GM04503 (cell line): ENCODE data around the gene MYBPC3.

Experiments
- DNase-seq: peaks from one replicate; pipeline ENCODE4 v3.0.0-alpha.2; 2012; ENCODE audit warnings: low read depth

Gene MYBPC3

DNA sequence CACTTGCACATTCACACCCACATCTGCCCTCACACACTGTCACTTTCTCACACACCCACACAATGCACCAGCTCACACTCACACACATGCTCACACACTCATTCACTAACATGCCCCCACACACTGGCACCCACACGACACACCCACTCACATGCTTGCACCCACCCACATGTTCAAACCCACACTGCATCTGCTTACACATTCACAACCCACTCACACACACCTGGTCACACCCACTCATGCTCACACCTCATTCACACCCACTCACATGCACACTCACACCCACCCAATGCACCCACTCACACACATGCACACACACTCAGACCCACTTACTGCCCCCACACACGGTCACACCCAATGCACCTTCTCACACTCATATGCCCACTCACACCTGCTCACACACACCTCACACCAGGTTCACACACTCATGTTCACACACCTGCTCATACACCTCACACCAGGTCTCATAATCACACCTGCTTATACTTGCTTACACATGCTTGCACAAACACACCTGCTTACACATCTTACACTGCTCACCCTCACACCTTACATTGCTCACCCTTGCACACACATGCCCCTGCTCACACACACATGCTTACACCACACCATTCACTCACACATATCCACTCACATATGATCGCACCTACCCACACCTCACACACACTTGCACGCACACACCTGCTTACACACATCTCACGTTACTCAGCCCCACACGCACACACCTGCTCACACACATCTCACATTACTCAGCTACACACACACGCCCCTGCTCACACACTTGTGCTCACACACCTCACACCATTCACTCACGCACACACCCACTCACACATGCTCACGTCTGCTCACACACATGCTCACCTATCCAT lies 3.9 kb upstream of the MYBPC3 start:
- DNase-seq: no peak

DNA sequence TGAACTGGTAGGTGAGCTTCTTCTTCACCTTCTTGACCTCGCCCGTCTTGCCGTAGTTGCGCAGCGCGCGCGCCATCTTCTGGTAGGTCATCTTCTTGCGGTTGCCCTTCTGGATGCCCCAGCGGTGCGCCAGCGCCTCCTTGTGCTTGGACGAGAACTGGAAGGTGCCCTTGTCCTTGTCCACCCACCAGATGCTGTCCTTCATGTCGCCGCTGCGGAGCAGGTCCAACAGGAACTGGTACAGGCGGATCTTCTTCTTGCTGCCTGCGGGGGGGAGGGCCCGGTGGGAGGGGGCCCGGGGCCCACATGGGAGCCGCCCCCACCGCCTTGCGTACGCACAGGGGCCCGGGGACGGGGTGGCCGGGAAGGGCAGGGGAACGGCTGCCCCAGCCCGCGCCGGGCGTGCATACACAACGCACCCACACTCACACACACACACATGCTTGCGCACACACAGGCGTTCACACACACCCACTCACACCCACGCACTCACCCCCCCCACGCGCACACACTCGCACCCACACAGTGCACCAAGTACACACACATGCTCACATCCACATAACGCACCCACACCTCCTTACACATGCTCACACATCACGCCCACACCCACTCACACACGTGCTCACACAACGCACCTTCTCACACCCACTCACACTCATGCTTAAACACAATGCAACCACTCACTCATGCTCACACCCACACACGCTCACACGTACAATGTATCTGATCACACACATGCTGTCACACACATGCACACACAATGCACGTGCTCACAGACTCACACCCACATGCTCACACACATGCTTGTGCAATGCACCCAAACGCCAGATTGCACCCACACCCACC lies 3.0 kb upstream of the MYBPC3 start:
- DNase-seq: peak; percentile 39

DNA sequence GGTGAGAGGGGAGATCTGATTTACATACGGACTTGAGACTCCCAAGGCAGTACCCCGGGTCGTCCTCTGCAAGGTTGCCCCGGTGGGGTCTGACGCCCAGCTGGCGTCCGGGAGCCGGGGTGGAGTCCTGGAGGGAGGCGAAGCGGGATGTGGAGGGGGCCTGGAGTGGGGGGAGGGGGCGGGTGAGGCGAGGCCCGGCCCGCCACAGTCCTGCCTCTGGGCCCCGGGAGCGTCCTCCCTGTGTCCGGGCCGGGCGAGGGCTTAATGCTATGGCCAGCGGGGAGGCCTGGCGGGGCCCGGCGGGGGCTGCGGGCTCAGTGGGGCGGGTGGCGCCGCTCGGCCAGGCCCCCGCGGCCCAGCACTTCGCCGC lies 2.4 kb upstream of the MYBPC3 start:
- DNase-seq: no peak

DNA sequence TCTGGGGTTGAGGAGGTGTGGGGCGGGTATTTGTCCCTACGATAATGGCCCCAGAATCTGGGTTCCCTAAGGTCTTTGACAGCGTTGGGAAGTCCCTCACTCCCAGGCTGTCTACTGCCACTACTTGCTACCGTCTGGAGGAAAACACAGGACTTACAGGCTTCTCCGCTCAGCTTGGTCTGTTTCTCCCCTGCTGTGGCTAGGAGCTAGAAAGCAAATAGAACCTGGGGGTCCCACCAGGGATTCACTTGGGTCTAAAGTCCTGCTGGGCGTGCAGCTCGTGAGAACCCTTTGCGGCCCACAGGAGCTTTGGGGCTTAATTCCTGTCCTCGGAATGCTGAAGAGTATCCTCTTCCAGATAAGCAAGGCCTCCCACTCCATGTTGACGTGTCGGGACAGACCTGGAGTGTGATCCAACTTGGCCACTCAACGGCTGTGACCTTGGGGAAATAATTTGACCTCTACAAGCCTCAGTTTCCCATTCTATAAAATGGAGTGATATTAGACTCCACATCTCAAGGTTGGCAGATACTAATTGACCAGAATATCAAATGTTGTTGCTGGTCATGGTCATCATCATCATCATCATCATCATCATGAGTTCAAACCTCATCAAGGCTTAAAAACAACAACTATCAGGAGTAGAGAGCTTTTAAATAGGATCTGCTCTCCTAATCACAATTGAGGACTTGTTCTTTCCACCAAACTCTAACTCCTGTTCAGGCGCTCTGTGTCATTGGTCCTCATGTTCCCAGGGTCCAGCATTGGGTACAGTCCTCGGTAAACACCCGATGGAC lies 1.7 kb upstream of the MYBPC3 start:
- DNase-seq: no peak

DNA sequence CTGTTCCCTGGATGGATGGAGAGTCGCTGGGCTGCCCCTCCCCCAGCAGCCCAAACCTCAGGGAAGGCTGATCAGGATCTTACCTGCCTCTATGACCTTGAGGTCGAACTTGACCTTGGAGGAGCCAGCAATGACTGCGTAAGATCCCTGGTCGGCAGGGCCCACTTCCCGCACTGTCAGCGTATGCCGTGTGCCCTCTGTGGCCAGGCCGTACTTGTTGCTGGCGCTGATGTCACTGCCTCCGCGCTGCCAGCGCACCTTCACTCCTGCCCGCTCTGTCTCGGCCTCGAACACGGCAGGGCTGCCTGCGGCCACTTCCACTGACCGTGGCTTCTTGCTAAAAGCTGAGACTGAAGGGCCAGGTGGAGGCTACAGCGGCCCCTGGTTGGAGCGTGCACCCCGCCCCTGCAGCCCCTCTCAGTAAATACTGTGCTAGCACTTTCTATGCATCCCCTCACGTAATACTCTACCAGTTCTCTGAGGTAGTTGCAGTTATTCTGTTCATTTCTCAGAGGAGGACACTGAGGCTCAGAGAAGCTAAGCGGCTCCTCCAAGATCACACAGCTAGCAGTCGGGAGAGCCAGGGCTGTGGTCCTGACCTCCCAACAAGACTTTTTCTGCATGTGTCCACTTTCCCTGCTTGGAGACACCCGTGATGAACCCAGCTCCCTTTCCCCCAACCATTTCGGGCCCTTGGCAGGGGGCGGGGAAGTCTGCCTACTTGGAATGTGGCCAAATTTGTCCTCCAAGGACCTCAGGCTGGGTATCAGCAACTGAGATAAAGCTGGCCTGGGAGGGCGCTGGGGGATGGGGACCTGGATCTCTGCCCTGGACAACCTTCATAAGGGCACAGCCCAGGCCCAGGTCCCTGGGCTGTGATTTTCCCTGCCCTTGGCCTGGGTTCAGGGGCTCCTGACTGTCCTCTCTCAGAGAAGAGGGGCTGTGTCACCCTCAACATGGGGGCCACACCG lies 1.1 kb downstream of the MYBPC3 start:
- no peak for DNase-seq

GRCh38 chr11:47350315-47350714 lies 2.2 kb downstream of the MYBPC3 start:
- no peak for DNase-seq

- no peak for DNase-seq
These were observed 2.9 kb downstream of the MYBPC3 start for GRCh38 chr11:47349521-47350095.

- no peak for DNase-seq
These were observed 3.6 kb downstream of the MYBPC3 start for GRCh38 chr11:47348859-47349258.

- DNase-seq: no peak
These were observed 4.2 kb downstream of the MYBPC3 start for GRCh38 chr11:47348131-47348802.

DNA sequence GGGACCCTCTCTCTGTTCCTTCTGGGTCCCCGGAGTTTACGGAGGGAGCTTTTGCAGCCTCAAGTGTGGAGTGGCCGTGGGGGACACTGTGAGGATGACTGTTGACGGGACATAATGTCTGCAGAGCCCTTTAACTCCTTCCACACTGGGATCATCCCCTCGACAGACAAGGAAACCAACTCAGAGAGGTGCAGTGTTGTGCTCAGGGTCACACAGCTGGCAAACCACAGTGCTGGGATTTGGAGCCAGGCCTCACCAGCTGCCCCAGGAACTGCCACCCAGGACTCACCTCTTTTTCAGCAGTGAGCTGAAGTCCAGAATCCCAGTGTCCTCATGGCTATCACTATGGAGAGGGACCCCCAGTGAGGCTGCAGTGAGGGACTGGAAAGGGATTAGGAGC lies 5.4 kb downstream of the MYBPC3 start:
- no peak for DNase-seq

DNA sequence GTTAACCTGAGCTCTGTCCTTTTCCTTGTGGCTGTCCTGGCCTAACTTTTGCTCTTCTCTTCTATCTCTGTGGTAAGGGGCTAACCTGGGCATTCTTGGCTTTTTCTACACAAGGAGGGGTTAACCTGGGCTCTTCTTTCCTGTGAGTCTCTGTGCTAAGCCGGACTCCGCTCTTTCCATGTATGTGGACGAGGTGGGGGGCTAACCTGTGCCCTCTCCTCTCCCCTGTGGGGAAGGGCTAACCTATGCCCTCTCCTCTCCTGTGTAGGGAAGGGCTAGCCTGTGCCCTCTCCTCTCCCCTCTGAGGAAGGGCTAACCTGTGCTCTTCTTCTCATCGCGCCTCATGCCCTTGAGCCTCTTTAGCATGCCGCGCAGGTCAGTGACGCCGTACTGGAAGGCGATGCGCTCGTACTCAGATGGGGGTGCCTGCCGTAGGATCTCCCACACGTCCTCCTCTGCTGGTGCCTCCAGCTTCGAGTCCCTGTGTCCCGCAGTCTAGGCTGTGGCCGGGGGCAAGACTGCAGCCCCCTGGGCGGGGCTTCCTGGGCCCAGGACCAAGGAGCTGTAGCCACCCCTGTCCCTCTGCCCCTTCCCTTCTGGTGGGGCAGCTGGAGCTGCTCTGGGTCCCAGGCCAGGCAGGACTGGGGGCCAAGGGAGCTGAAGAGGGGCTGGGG lies 6.5 kb downstream of the MYBPC3 start:
- no peak for DNase-seq

- no peak for DNase-seq
These were observed 9.6 kb downstream of the MYBPC3 start for GRCh38 chr11:47342854-47343253.

DNA sequence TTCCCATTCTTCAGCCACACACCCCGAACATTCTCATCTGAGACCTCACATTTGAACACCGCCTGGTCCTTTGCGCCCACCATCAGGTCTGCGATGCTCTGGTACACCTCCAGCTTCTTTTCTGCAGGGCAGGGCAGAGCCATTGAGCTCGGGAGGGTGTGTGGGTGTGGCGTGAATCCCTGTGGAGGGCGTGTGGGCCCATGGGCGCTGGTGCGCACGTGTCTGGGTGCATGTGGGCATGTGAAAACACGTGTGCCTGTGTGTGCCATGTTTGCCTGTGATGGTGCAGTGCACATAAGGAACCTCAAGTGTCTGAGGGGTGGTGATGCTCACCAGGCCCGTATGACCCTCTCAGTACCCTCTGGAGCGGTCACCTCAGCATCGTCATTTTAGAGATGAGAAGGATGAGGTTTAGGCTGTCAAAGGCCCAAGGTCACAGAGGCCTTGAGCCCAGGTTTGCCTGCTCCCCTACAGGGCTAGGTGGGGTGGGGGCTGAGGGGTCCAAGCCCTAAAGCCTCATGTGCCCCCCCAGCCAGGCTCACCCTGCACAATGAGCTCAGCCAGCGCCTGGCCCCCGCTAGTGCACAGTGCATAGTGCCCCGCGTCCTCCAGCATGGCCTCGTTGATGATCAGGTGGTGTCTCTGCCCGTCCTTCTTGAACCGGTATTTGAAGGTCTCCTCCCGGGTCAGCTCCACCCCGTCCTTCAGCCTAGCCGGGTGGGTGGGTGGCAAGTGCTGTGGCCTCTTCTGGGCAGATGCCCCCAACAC lies 10.3 kb downstream of the MYBPC3 start:
- DNase-seq: no peak

DNA sequence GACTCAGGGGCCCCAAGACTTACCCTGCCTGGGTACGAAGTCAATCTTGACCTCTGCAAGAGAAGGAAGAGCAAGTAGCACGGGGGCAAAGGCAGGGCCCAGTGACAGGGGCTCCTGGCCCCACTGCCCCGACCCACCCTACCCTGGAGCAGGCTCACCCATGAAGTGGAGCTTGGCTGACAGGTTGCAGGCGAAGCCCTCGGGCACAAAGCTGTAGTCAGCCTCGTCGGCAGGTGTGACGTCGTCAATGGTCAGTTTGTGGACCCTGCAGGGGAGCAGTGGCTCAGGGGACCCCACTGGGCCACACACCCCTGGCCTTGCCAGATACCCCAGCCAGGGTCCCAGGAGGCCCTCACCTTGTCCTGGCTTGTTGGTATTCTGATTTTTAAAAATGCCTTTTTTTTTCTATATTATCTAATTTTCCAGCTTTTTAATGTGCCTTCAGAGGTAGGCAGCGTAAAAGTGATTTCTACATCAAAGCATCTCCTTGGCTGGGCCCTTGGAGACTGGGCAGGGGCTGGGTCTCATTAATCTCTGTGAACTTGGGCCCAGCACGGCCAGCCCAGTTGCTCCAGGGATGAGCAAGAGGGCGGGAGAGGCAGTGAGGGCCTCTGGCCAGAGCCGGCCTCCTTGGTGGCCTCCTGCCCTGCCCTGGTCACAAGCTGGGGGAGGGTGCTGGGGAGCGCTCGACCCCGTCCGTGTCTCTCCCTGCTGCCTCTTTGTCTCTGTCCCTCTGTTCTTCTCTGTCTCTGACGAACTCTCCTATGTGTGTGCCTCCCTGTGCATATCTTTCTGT lies 11.3 kb downstream of the MYBPC3 start:
- no peak for DNase-seq

DNA sequence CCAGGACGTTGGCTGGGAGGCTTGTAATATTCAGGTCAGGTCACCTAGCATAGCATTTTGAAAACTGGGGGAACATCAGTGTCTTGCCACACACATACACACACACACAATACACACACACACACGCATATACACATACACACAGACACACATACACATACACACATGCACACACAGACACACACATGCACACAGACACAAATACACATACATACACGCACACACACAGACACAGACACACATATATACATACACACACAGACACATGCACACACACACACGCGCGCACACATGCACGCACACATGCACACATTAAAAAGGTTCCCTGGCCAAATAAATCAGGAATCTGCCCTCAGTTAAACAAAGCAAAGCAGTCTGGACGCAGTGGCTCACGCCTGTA lies 12.5 kb downstream of the MYBPC3 start:
- DNase-seq: no peak

DNA sequence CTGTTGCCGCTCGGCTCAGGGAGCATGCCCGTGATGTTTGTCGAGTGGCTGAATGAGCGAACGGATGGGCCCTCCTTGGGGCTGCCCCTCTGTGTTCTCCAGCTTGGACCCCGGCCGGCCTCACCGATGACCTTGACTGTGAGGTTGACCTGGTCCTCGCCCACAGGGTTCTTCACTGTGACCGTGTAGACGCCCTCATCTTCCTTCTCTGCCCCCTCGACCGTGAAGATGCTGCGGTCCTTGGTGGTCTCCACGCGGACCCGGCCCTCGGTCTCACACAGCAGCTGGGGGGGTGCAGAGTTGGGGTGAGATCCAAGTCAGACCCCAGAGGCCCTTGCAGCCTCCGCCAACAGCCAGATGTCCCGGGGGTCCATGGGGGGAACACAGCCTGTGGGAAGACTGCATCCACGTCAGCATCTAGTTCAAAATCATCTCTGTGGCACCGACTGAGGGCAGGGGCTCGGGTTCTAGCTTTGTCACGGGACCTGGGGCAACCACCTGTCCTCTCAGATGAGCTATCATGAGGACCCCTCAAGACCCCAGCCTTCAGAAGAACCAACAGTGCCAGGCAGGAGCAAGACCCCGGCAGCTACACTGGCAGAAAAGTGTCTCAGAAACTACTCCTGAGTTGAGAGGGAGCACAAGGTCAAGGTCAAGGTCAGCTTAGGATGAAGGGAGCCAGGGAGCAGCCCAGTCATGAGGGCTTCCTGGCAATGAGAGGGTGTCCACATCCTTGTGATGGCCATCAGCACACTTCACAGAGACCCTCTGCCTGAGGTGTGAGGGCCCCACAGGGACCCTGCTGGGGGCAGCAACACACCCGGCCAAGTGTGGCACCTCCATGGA lies 13.9 kb downstream of the MYBPC3 start:
- DNase-seq: no peak

DNA sequence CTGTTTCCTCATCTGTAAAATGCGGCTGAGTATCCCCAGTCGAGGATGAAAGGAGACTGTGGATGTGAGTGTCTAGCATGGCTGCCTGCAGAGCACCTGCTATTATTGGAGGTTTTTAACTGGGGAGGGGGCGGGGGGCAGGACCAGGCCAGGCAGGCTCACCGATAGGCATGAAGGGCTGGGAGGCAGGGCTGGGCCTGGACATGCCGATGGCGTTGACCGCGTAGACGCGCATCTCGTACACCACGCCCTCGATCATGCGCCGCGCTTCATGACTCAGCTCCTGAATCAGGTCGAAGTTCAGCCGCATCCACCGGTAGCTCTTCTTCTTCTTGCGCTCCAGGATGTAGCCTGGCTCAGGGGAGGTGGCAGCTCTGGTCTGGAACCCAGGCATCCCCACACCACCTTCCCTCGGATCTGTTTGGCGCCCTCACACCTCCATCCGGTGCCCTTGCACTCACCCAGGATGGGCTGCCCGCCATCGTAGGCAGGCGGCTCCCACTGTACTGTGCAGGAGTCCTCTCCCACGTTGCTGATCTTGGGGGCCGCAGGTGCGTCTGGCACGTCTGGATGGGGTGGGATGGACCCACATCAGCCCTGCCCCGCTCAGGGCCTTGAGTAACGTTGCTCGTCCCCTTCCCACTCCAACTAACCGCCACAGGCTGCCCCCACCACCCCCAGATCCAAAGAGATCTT lies 15.1 kb downstream of the MYBPC3 start:
- DNase-seq: no peak
